Omental fat pad (tissue), 4 donors: ENCODE measurements around the gene DAZAP1. TPM values are rescaled to one million over a fixed set of nuclear protein-coding genes. Genes with fewer than 3 reads are reported as not detected.

Source experiments
- ATAC-seq: fragments of 150-250 bp; one replicate; pipeline ENCODE4 v1.9.1; 2016; ENCODE audit warnings: mild to moderate bottlenecking, moderate library complexity; ENCODE audit not compliant: low FRiP score
- DNase-seq: peaks from one replicate; pipeline ENCODE4 v3.0.0-alpha.2; 2019; ENCODE audit warnings: low spot score
- total RNA-seq, 4 donors: library from RNA; depleted of rRNA; stranded (reverse); fragments of >200 nt; gene quantifications; one replicate each; pipeline ENCODE4 v1.1.0, GENCODE V29; 2016
- TF ChIP-seq, protein P1 (sequence below), 3 donors: fragments of 450-650 bp; IDR thresholded peaks; one replicate each; pipeline ENCODE4 v1.5.1; 2016 to 2017; ENCODE audit warnings: antibody characterized with exemption in 3 of 3, mild to moderate bottlenecking in 3 of 3, moderate library complexity in 2 of 3

The DAZAP1 gene
- total RNA-seq, 4 donors from 2014 or later: 47.3 to 55.7 (median 51.1) TPM

DNA sequence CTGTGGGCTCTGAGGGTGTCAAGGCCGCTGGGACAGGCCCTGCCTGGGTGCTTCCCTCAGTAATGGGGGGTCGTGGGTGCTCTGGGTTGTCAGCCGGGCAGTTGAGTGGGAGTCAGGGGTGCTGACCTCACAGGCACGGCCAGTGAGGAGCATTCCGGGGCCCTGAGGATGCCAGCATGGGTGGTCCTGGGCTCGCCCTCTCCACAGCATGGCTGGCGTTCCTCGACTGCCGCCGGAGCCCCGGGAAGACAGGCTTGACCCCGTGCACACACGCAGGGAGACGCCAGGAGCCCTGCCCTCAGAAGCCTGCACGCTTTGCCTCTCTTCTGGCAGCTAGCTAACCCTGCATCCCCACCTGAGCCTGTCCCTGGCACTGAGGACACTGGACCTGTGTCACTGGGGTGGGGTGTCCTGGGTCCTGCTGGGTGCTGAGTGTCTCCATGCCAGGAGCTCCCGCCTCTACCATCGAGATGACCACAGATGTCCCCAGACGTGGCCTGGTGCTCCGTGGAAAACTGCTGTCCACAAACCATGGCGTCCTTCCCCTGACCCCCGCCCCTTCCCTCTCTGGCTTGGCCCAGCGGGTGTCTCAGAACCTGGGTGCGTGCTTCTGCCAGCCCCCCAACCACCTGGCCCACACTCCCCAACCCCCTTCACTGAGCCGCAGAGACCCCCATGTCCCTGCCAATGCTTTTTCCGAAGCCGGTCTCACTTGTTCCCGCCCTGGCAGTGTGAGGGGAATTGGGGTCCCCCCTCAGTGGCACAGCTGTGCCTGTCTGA is 28.1 kb upstream of the DAZAP1 start:
- ATAC-seq (no peak), DNase-seq (no peak)
- TF ChIP-seq, protein P1, sequence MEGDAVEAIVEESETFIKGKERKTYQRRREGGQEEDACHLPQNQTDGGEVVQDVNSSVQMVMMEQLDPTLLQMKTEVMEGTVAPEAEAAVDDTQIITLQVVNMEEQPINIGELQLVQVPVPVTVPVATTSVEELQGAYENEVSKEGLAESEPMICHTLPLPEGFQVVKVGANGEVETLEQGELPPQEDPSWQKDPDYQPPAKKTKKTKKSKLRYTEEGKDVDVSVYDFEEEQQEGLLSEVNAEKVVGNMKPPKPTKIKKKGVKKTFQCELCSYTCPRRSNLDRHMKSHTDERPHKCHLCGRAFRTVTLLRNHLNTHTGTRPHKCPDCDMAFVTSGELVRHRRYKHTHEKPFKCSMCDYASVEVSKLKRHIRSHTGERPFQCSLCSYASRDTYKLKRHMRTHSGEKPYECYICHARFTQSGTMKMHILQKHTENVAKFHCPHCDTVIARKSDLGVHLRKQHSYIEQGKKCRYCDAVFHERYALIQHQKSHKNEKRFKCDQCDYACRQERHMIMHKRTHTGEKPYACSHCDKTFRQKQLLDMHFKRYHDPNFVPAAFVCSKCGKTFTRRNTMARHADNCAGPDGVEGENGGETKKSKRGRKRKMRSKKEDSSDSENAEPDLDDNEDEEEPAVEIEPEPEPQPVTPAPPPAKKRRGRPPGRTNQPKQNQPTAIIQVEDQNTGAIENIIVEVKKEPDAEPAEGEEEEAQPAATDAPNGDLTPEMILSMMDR (IDR thresholded peaks at IDR 0.05): no peak

DNA sequence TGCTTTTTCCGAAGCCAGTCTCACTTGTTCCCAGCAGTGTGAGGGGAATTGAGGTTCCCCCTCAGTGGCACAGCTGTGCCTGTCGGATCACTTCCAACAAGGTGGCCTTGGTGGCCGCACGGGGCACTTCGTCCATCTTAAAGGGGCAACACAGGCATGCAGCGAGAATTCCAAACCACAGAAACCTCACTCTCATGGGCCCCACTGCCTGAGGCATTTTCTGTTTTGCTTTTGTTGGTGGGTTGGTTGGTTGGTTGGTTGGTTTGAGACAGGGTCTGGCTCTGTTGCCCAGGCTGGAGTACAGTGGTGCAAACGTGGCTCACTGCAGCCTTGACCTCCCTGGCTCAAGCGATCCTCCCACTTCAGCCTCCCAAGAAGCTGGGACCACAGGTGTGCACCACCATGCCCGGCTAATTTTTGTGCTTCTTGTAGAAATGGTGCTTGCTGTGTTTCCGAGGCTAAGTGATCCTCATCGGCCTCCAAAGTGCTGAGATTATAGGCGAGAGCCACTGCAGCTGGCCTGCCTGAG is 27.4 kb upstream of the DAZAP1 start:
- TF ChIP-seq, protein P1 (IDR thresholded peaks at IDR 0.05): no peak
- DNase-seq: no peak
- no peak for ATAC-seq

DNA sequence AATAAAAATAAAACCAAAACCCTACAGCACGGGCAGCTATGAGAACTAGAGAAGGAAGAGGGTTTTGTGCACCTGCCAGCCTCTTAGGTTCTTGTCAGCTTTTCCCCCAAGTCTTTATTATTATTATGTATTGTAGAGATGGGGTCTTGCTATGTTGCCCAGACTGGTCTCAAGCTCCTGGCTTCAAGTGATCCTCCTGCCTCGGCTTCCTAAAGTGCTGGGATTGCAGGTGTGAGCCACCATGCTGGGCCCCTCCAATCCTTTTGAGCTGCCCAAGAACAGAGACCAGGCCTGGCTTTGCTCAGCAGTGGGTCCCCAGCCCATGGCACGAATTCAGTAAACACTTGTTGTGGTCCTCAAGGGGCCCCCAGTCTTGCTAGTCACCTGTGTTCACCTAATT is 25.1 kb upstream of the DAZAP1 start:
- DNase-seq (no peak), ATAC-seq (no peak)
- TF ChIP-seq, protein P1 (IDR thresholded peaks at IDR 0.05): no peak

DNA sequence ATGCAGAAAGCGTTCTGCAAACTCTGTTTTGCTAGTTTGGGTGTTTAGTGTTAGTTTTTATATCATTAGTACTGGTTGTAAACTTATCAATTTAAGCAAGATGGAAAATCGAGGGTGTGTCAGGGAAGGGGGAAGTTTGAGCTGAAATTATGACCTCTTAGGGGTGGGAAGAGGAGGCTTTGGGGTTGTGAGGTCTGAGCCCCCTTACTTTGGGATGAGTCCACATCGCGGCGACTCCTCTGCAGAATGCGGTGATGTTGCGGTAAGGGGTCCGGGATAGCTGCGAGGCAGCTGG is 24.4 kb upstream of the DAZAP1 start:
- ATAC-seq (no peak), DNase-seq (no peak)
- TF ChIP-seq, protein P1 (IDR thresholded peaks at IDR 0.05): no peak

DNA sequence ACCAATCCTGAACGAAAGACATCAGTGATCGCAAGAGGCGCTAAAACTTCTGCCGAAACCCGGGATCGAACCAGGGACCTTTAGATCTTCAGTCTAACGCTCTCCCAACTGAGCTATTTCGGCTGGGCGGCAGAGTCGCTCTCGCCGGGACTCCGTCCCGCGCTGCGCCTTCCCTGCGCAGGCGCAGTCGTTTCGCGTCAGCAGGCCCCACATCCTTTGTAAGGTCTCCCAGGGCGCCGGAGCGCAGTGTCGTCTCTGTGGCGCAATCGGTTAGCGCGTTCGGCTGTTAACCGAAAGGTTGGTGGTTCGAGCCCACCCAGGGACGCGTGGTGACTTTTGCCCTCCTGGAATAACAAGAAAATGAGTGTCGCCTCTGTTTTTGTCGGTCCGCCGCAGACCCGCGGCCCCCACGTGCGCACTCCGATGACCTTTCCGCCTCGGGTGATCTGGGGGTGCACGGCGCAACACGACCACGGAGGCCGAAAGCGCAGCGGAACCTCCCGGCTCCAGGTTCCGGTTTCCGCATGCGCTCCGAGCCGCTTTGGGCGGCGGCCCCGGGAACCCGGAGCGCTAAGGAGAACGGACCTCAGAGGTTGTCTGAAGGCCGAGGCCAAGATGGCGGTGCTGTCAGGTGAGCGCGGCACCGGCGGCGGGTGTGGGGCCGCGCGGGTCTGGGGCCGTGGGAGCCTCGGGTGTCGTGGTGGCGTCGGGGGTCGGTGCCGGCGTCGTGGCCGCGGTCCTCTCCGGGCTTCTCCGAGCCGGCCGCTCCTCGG is 23.9 kb upstream of the DAZAP1 start, which contains the start of gene NDUFS7:
Gene NDUFS7, plus strand, starts transcription at position 596 of the 773 bp plus-strand sequence. Its CDS starts 20 bp downstream, at position 616.
- ATAC-seq (peak; percentile 90), DNase-seq (peak; percentile 86)
- TF ChIP-seq, protein P1 (IDR thresholded peaks at IDR 0.05): no peak

DNA sequence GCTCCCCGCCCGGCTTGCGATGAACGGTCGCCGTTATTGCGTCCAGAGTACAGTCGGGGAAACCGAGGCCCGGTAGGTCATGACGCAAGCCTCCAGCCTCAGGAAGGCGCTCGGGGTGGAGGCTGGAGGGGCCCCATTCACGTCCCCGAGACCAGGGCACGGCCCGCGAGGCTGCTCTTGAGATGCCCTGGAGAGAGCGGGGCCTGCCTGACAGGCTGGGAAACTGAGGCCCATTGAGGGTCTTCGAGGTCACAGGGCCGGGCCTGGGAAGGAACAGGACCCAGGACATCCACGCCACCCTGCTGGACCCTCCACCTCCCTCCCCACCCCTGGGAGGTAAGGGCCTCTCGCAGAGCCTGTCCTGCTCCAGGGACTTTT is 23.3 kb upstream of the DAZAP1 start:
- ATAC-seq: no peak
- TF ChIP-seq, protein P1 (IDR thresholded peaks at IDR 0.05): no peak

More for the DNA sequence above, 23.3 kb upstream of the DAZAP1 start:
- no peak for DNase-seq
